ENCODE measurements around the gene MS4A4E.
"Not testable (repeated sequence)": the region's sequence is repeated elsewhere in the genome, so short reads cannot be mapped to it uniquely, and the experiment has no call there.

Gene MS4A4E

GRCh38 chr11:60169264-60169915 lies 73.5 kb downstream of the MS4A4E start:
- DNase-seq, result no peak

GRCh38 chr11:60168306-60168705 lies 74.6 kb downstream of the MS4A4E start:
- no peak for DNase-seq

GRCh38 chr11:60165951-60166350 lies 77.0 kb downstream of the MS4A4E start:
- DNase-seq, result no peak

DNA sequence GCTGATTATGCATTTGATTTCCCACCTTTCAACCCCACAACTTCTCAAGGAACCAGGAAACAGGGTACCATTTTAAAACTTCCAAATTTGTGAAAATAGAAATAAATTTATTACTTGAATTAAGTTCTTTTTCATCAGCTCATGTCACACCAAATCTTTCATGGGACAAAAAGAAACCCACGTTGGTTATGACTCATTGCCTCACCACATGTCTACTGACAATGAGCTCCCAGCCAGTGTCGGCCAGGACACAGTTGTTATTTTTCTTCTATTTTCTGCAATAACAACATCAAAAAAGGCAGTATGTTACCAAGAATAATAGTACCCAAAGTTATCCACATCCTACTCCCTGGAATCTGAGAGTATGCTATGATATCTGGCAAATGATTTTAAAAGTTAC lies 77.4 kb downstream of the MS4A4E start:
- DNase-seq, result no peak

- no peak for DNase-seq
Measured at GRCh38 chr11:60164550-60165075, 78.3 kb downstream of the MS4A4E start.

DNA sequence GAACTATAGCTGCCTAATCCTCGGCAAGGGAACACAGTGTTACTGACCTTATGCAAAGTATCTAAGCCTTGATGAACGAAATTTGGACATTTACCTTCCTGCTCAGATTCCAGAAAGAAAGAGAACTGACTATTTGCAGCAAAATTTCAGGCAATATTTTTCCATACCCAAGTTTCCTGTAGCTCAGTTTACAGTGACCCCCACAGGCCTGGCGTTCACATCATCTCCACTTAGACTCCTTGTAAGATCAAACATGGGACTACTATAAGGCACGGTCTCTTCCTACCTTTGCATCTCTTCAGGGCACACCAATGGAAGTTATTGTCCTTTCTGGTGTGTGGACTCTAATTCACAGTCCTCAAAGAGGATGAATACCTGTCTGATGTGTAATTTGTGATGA lies 81.2 kb downstream of the MS4A4E start:
- DNase-seq, result no peak

- DNase-seq, result no peak
Measured at GRCh38 chr11:60161107-60161506, 81.8 kb downstream of the MS4A4E start.

GRCh38 chr11:60159868-60160267 lies 83.1 kb downstream of the MS4A4E start:
- no peak for DNase-seq

DNA sequence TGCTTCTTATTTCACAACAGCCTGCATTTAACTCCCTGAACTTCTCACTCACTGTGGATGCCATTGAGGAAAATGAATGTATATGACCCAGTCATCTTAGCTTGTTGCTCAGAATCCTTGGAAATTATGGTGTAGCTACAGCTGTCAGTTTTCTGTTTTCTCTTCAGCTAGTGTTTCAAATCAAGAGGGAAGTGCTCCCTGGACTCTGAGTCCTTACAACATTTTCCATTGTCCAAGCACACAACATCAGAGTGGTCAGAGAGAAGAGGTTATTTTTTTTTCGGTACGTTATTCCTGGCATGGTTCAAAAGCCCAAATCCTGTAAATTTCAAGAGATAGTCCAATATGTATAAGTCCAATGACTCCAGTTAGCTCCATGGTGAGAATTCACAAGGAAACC lies 83.7 kb downstream of the MS4A4E start:
- DNase-seq, result no peak

GRCh38 chr11:60158636-60159035 lies 84.3 kb downstream of the MS4A4E start:
- DNase-seq, result no peak

- DNase-seq, result no peak
Measured at GRCh38 chr11:60155931-60156330, 87.0 kb downstream of the MS4A4E start.

GRCh38 chr11:60152727-60153126 lies 90.2 kb downstream of the MS4A4E start:
- not testable (repeated sequence) for DNase-seq

- no peak for DNase-seq
Measured at GRCh38 chr11:60150279-60150678, 92.7 kb downstream of the MS4A4E start.

Measured in activated naive CD4-positive, alpha-beta T cell treated with Interleukin-2 at 50 U/mL for 16 hours (primary cell).